Measurements from ENCODE around the gene LAMC2.

LAMC2 gene

DNA sequence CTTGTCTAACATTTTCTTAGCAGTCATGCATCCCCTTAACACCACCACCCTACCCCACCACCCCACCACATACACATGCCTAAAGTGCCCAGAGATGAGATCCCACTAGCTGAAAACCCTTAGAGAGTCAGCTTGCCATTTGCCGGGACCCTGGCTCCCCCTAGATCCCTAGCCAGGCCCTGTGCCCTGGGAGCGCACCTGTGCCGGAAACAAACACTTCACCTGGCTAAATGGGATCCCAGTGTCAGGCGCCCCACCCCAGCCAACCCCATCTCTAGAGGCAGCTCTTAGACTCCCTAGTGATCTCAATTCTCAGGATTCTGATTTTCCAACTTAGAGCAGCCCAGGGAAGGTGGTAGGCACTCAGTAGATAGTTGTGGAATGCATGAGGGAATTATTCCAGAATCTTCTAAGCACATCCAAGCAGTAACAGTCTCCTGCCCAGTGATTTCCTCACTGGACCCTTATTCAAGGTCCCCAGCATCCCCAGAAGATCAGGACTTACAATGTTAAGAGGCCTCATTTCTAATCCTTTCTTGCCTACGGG, 105.2 kb downstream of the LAMC2 start:
- DNase-seq (ENCODE audit: extremely low spot score): no peak
- TF ChIP-seq, protein P1, sequence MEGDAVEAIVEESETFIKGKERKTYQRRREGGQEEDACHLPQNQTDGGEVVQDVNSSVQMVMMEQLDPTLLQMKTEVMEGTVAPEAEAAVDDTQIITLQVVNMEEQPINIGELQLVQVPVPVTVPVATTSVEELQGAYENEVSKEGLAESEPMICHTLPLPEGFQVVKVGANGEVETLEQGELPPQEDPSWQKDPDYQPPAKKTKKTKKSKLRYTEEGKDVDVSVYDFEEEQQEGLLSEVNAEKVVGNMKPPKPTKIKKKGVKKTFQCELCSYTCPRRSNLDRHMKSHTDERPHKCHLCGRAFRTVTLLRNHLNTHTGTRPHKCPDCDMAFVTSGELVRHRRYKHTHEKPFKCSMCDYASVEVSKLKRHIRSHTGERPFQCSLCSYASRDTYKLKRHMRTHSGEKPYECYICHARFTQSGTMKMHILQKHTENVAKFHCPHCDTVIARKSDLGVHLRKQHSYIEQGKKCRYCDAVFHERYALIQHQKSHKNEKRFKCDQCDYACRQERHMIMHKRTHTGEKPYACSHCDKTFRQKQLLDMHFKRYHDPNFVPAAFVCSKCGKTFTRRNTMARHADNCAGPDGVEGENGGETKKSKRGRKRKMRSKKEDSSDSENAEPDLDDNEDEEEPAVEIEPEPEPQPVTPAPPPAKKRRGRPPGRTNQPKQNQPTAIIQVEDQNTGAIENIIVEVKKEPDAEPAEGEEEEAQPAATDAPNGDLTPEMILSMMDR (IDR thresholded peaks at IDR 0.05; ENCODE audit: control extremely low read depth, extremely low read depth, low read depth, missing control alignments): no peak
- ChIA-PET POLR2A (no interaction called here), CTCF (interaction anchor here (1.3 to 3.3 kb wide), 3 partner anchors 10 to 28 kb away, joined by 5 to 18 read pairs (median 11); no protein-coding TSS in a partner anchor)

DNA sequence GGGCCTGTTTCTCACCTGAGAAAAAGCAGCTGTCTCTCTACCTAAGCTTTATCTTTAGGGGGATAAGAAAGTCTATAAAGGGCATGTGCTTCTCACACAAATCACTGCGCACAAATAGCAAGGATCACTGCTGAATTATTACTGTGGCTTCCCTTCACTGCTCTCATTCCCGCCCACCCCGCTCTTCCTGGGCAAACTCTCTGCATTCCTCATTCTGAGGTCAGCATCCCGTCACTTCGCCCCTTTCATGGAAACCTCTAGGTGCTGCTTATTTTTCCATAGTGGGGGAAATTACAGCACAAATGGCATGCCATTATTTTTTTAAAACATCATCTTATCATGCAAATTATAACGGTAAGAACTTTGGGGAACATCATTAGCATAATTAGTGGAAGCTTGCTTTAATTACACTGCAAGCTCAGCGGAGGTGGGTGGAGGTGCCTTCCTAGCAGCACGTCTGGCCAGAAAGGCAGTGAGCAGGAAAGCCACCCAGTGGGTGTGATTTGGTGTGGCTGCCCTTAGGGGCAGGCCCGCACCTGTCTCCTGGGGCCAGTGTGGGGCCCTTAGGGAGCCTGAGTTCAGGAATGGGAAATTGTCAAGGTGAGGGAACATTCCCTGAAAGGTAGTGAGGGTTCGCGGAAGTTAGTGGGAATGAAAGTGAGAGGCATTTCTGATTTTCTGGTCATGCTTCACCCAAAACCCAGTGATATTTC, 105.9 kb downstream of the LAMC2 start:
- DNase-seq (ENCODE audit: extremely low spot score): no peak
- CTCF ChIA-PET: interaction anchor here (1.3 to 3.3 kb wide), 3 partner anchors 11 to 27 kb away, joined by 5 to 18 read pairs (median 11); no protein-coding TSS in a partner anchor
- POLR2A ChIA-PET: no interaction called here
- TF ChIP-seq, protein P1 (IDR thresholded peaks at IDR 0.05; ENCODE audit: control extremely low read depth, extremely low read depth, low read depth, missing control alignments): no peak

DNA sequence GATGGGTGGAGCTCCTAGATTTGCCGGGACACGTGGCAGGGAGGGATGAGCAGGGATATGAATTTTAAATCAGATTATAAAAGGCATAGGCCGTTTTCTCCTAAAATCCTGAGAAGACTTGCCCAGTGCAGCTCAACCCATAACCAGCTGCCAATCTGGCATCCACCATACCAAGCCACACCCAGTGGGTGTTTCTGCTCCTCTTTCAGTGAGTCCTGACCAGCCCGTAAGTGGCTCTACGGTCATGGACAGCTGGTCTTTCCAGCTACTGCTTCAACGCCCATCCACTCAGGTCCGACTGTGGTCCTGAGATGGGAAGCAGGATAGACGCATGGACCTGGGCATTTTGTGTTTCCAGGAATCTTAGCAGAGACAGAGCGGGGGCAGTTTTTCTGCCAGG, 107.2 kb downstream of the LAMC2 start:
- no peak for DNase-seq (ENCODE audit: extremely low spot score)
- CTCF ChIA-PET: interaction anchor here (2.3 kb wide), 1 partner anchor 11 kb away, joined by 7 read pairs; no protein-coding TSS in a partner anchor
- TF ChIP-seq, protein P1 (IDR thresholded peaks at IDR 0.05; ENCODE audit: control extremely low read depth, extremely low read depth, low read depth, missing control alignments): no peak
- POLR2A ChIA-PET: no interaction called here

DNA sequence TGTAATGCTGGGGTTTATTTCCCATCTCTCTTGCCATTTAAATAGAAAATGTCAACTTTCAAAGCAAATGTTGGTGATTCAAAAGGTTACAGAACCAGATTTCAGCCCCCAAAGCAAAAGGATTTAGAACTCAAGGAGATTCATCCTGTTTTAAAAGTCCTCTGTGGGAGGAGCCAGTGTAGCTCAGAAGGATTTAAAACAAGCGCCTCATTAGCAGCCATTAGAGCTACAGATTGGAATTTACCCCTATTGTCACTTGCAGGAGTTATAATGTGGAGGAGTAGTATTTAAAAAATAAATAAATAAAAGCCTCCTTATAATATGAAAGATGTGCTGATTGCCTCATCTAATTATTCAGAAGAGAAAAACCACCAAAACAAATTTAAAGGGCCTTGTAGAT, 107.8 kb downstream of the LAMC2 start:
- CTCF ChIA-PET: interaction anchor here (2.3 kb wide), 1 partner anchor 12 kb away, joined by 7 read pairs; no protein-coding TSS in a partner anchor
- no peak for DNase-seq (ENCODE audit: extremely low spot score)
- TF ChIP-seq, protein P1 (IDR thresholded peaks at IDR 0.05; ENCODE audit: control extremely low read depth, extremely low read depth, low read depth, missing control alignments): no peak
- POLR2A ChIA-PET: no interaction called here

Measured in GM10248 (cell line).